Lower lobe of right lung (tissue), 2 donors: Measurements from ENCODE around the gene TOP2B. TPM values are rescaled to one million over a fixed set of nuclear protein-coding genes. Genes with fewer than 3 reads are reported as not detected.
A peak's percentile ranks its signal among the peaks of the same experiment; 100 is the strongest.

Source experiments
- ATAC-seq, 2 donors: fragments of 200-7000 bp; cut with Tn5 transposase; one replicate each; pipeline ENCODE4 v1.9.1; 2020 to 2022; ENCODE audit warnings: mild to moderate bottlenecking in 2 of 2, moderate library complexity in 2 of 2
- DNase-seq: peaks from one replicate; pipeline ENCODE4 v3.0.0-alpha.2; 2020
- H3K27ac ChIP-seq: fragments of 200-600 bp; one replicate; pipeline ENCODE4 v1.8.0; 2022
- H3K27me3 ChIP-seq: fragments of 200-600 bp; one replicate; pipeline ENCODE4 v1.8.0; 2022; ENCODE audit warnings: low read depth
- H3K36me3 ChIP-seq: fragments of 200-600 bp; one replicate; pipeline ENCODE4 v1.8.0; 2022; ENCODE audit warnings: mild to moderate bottlenecking
- H3K4me1 ChIP-seq: fragments of 200-600 bp; one replicate; pipeline ENCODE4 v1.8.0; 2022
- H3K4me3 ChIP-seq: fragments of 200-600 bp; one replicate; pipeline ENCODE4 v1.8.0; 2022; ENCODE audit warnings: mild to moderate bottlenecking
- H3K9me3 ChIP-seq: fragments of 200-600 bp; one replicate; pipeline ENCODE4 v1.8.0; 2022
- CTCF ChIP-seq: fragments of 200-600 bp; IDR thresholded peaks from one replicate; pipeline ENCODE4 v1.8.0; 2022; ENCODE audit warnings: antibody characterized with exemption, mild to moderate bottlenecking
- intact Hi-C: fragments of 100-400 bp; cut with DNase I; formaldehyde crosslinking; loops from one replicate; pipeline ENCODE4 v1.11.0; 2022
- long read RNA-seq: library from polyadenylated mRNA; unstranded; transcript quantifications from one replicate; pipeline ENCODE4 v2.0.0, GENCODE V29; 2021
- total RNA-seq: library from RNA; stranded (reverse); fragmentation: NEBNext Ultra II Directional; extraction: Animal tissue kit (Norgen Biotek cat#: 25700); gene quantifications from one replicate; pipeline ENCODE4 v1.2.1, GENCODE V29; 2021
- donor health status: DM: no; HTN: yes; CAD: no; lungs with severe emphysema.

TOP2B gene
- total RNA-seq: 92.1 TPM
- long read RNA-seq, full-length matches to known transcripts: 44 of 84 reads
- long read RNA-seq, partial matches to known transcripts: 32 of 84 reads
- long read RNA-seq, other reads (novel, unspliced or antisense): 8 of 84 reads

GRCh38 chr3:25664812-25665314, at the start of gene TOP2B:
TSS of gene TOP2B (minus strand) at chr3:25664907. CDS start at chr3:25664297, 610 bp downstream.
- no peaks in the 10 kb centered on the region for H3K27me3 ChIP-seq
- H3K4me1 ChIP-seq: peaks cover 39% of the 10 kb centered on the region
- H3K36me3 ChIP-seq: no peaks in the 10 kb centered on the region
- no peaks in the 10 kb centered on the region for H3K9me3 ChIP-seq
- peak within 1 kb of the TSS; percentile 82 for H3K4me3 ChIP-seq
- H3K27ac ChIP-seq: peak within 1 kb of the TSS; percentile 92
- DNase-seq (peak; percentile 96), ATAC-seq (peak; percentile 98 to 99)
- intact Hi-C loops: no loop called here
- TF ChIP-seq CTCF: no peak

GRCh38 chr3:25713341-25713985, 48.8 kb upstream of the TOP2B start:
- Histone ChIP-seq H3K27ac (no peak overlapping the region), H3K4me1 (no peaks in the 10 kb centered on the region), H3K9me3 (no peaks in the 10 kb centered on the region), H3K36me3 (no peaks in the 10 kb centered on the region), H3K27me3 (no peaks in the 10 kb centered on the region), H3K4me3 (no peak overlapping the region)
- ATAC-seq (no peak), DNase-seq (no peak)
- intact Hi-C loops: no loop called here
- TF ChIP-seq CTCF: no peak

- no peak for DNase-seq
- no peaks in the 10 kb centered on the region for H3K4me1 ChIP-seq
- ATAC-seq: no peak
- H3K4me3 ChIP-seq: no peak overlapping the region
- H3K9me3 ChIP-seq: no peaks in the 10 kb centered on the region
- no peaks in the 10 kb centered on the region for H3K36me3 ChIP-seq
- intact Hi-C loops: no loop called here
- H3K27ac ChIP-seq: no peak overlapping the region
- no peak for TF ChIP-seq CTCF
- H3K27me3 ChIP-seq: no peaks in the 10 kb centered on the region
These were observed 46.4 kb upstream of the TOP2B start for GRCh38 chr3:25711090-25711489.

- TF ChIP-seq CTCF: no peak
- Histone ChIP-seq H3K36me3 (no peaks in the 10 kb centered on the region), H3K4me3 (no peak overlapping the region), H3K27ac (no peak overlapping the region), H3K9me3 (no peaks in the 10 kb centered on the region), H3K27me3 (no peaks in the 10 kb centered on the region), H3K4me1 (no peaks in the 10 kb centered on the region)
- intact Hi-C loops: no loop called here
- DNase-seq: no peak
- ATAC-seq: no peak
These were observed 43.3 kb upstream of the TOP2B start for GRCh38 chr3:25708036-25708435.

GRCh38 chr3:25707268-25707926, 42.7 kb upstream of the TOP2B start:
- intact Hi-C loops: no loop called here
- Histone ChIP-seq H3K36me3 (no peaks in the 10 kb centered on the region), H3K9me3 (no peaks in the 10 kb centered on the region), H3K4me3 (no peak overlapping the region), H3K27ac (no peak overlapping the region), H3K27me3 (no peaks in the 10 kb centered on the region), H3K4me1 (no peaks in the 10 kb centered on the region)
- ATAC-seq (no peak), DNase-seq (no peak)
- TF ChIP-seq CTCF: no peak
